ENCODE data around the gene COQ6. TPM values are rescaled to one million over a fixed set of nuclear protein-coding genes. Genes with fewer than 3 reads are reported as not detected.

Gene COQ6
- total and polyA plus RNA-seq, 8 donors: 17.8 to 38.0 (median 31.2) TPM

GRCh38 chr14:73942180-73942579 is 7.9 kb upstream of the COQ6 start:
- Histone ChIP-seq H3K9me3 (no peaks in the 10 kb centered on the region), H3K4me1 (peaks cover 8 to 23% of the 10 kb centered on the region in 2 donors), H3K4me3 (no peak overlapping the region), H3K36me3 (peaks cover 0 to 21% of the 10 kb centered on the region in 2 donors), H3K27ac (peak overlapping the region in 1 of 2 donors; percentile 65), H3K27me3 (no peaks in the 10 kb centered on the region)
- no peak for DNase-seq
- intact Hi-C loops (cut with DNase I): no loop called here
- TF ChIP-seq CTCF (IDR thresholded peaks at IDR 0.05): no peak
- ATAC-seq: no peak

GRCh38 chr14:73943083-73943482 is 7.0 kb upstream of the COQ6 start:
- H3K27me3 ChIP-seq: no peaks in the 10 kb centered on the region
- no peak overlapping the region for H3K4me3 ChIP-seq
- TF ChIP-seq CTCF (IDR thresholded peaks at IDR 0.05): no peak
- ATAC-seq (peak; percentile 68), DNase-seq (peak in 2 of 4 donors; percentile 50 to 69)
- intact Hi-C loops (cut with DNase I): no loop called here
- no peaks in the 10 kb centered on the region for H3K9me3 ChIP-seq
- H3K27ac ChIP-seq: peak overlapping the region in 1 of 2 donors; percentile 65
- peaks cover 8 to 23% of the 10 kb centered on the region in 2 donors for H3K4me1 ChIP-seq
- H3K36me3 ChIP-seq: peaks cover 0 to 14% of the 10 kb centered on the region in 2 donors

DNA sequence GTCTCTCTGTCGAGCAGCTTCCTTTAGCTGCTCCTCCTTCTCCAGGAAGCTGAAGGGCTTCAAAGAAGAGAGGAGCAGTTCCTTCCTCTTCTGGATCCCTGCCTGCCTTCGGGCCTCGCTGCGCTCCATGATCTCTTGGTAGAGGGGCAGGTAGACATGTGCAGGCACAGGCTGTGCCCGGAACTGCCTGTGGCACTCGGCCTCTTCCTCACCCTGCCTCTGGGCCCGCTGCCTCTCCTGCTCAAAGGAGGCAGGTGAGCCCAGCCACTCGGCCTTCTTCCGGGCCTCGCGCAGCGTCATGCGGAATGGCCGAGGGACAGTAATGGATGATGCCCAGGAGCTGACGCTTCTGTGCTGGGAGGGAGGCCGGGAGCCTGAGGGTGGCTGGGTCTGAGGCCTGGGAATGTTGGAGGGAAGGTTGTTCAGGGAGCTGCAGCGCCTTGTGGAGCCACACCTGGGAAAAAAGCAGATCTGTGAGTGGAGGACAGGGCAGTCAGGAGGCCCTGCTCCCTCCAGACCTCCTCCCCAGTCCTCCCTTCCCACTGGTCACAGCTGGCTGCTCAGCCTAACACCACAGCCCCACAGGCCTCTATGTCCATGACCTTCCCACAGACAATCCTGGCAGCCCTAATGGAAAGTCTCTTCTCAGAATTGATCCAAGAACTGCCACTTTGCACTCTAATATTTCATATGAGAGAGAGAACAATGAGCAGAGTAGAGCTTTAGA is 5.5 kb upstream of the COQ6 start:
- peak in 1 of 4 donors; percentile 76 for DNase-seq
- Histone ChIP-seq H3K27ac (no peak overlapping the region), H3K9me3 (no peaks in the 10 kb centered on the region), H3K27me3 (no peaks in the 10 kb centered on the region), H3K4me3 (no peak overlapping the region), H3K36me3 (peaks cover 0 to 14% of the 10 kb centered on the region in 2 donors), H3K4me1 (peaks cover 8 to 29% of the 10 kb centered on the region in 2 donors)
- peak; percentile 25 for ATAC-seq
- intact Hi-C loops (cut with DNase I): no loop called here
- TF ChIP-seq CTCF (IDR thresholded peaks at IDR 0.05): no peak

- no peak overlapping the region for H3K4me3 ChIP-seq
- intact Hi-C loops (cut with DNase I): no loop called here
- H3K36me3 ChIP-seq: peaks cover 0 to 12% of the 10 kb centered on the region in 2 donors
- DNase-seq (no peak), ATAC-seq (peak; percentile 1)
- peaks cover 8 to 29% of the 10 kb centered on the region in 2 donors for H3K4me1 ChIP-seq
- H3K27me3 ChIP-seq: no peaks in the 10 kb centered on the region
- no peak for TF ChIP-seq CTCF (IDR thresholded peaks at IDR 0.05)
- H3K9me3 ChIP-seq: no peaks in the 10 kb centered on the region
- no peak overlapping the region for H3K27ac ChIP-seq
Measured at GRCh38 chr14:73945159-73945670, 4.9 kb upstream of the COQ6 start.

- H3K36me3 ChIP-seq: peaks cover 0 to 53% of the 10 kb centered on the region in 2 donors
- H3K27me3 ChIP-seq: no peaks in the 10 kb centered on the region
- no peak for ATAC-seq
- peaks cover 5 to 13% of the 10 kb centered on the region in 2 donors for H3K4me1 ChIP-seq
- H3K9me3 ChIP-seq: no peaks in the 10 kb centered on the region
- intact Hi-C loops (cut with DNase I): no loop called here
- no peak overlapping the region for H3K4me3 ChIP-seq
- DNase-seq: no peak
- H3K27ac ChIP-seq: no peak overlapping the region
- no peak for TF ChIP-seq CTCF (IDR thresholded peaks at IDR 0.05)
Measured at GRCh38 chr14:73953731-73954130, 3.6 kb downstream of the COQ6 start.
